B cell (primary cell): ENCODE results near the gene PMVK. TPM values are rescaled to one million over a fixed set of nuclear protein-coding genes. Genes with fewer than 3 reads are reported as not detected.
A peak's percentile ranks its signal among the peaks of the same experiment; 100 is the strongest.

Experiments used
- ATAC-seq: fragments of 200-7000 bp; cut with Tn5 transposase; one replicate; pipeline ENCODE4 v1.10.0; 2021; ENCODE audit warnings: low read depth, mild to moderate bottlenecking, moderate number of reproducible peaks, moderate library complexity
- CTCF ChIA-PET: fragments of 350-600 bp; sonication (Branson Sonifier 250); formaldehyde crosslinking; loops from one replicate; lab custom pipeline; 2021; ENCODE audit warnings: antibody characterized with exemption, inconsistent platforms; lab: Charles Lee
- POLR2A ChIA-PET: fragments of 350-600 bp; sonication (Branson Sonifier 250); formaldehyde crosslinking; loops from one replicate; lab custom pipeline; 2021; ENCODE audit warnings: antibody characterized with exemption; lab: Charles Lee
- DNase-seq: peaks from one replicate; pipeline ENCODE4 v3.0.0; 2013
- H2AFZ ChIP-seq: 2 replicates; pipeline ENCODE4 v1.6.1; 2012; ENCODE audit warnings: mild to moderate bottlenecking, low read depth, low read length; ENCODE audit not compliant: insufficient read depth, poor library complexity, severe bottlenecking
- H3K27ac ChIP-seq, 2 donors: 1 replicate in 1 of 2; 2 replicates in 1 of 2; pipeline ENCODE4 v1.5.1; 2012 to 2013; ENCODE audit warnings: low read length in 2 of 2, mild to moderate bottlenecking in 2 of 2, moderate library complexity in 1 of 2
- H3K27me3 ChIP-seq, 4 experiments: fragments of 200-600 bp in 1 of 4; sonication (generic) in 1 of 4; replicated peaks in 1 of 4; 1 replicate in 2 of 4; 2 replicates in 2 of 4; pipeline versions ENCODE4 v1.6.1 to v1.7.0; 2013 to 2016; ENCODE audit warnings: low read length in 3 of 4, mild to moderate bottlenecking in 2 of 4, mixed read lengths in 1 of 4, moderate library complexity in 1 of 4; ENCODE audit not compliant: insufficient read depth in 4 of 4, control insufficient read depth in 3 of 4; ENCODE audit errors: control extremely low read depth in 1 of 4
- H3K36me3 ChIP-seq, 2 experiments: replicated peaks in 1 of 2; 1 replicate in 1 of 2; 2 replicates in 1 of 2; pipeline versions ENCODE4 v1.6.1 to v1.7.1; 2013; ENCODE audit warnings: low read length in 1 of 2; ENCODE audit not compliant: insufficient read depth in 2 of 2, control insufficient read depth in 1 of 2; ENCODE audit errors: control extremely low read depth in 1 of 2, extremely low read depth in 1 of 2
- H3K4me1 ChIP-seq, 2 donors: fragments of 200-600 bp in 1 of 2; sonication (generic) in 1 of 2; 1 replicate in 1 of 2; 2 replicates in 1 of 2; pipeline versions ENCODE4 v1.5.1 to v1.6.1; 2013 to 2017; ENCODE audit warnings: low read length in 2 of 2; ENCODE audit not compliant: control insufficient read depth in 2 of 2, insufficient read depth in 2 of 2
- H3K4me2 ChIP-seq: replicated peaks from 2 replicates; pipeline ENCODE3; 2012; ENCODE audit warnings: mild to moderate bottlenecking, low read depth, low read length; ENCODE audit not compliant: poor library complexity, severe bottlenecking
- H3K4me3 ChIP-seq, 5 experiments: fragments of 200-600 bp in 1 of 5; sonication (generic) in 1 of 5; 1 replicate in 3 of 5; 2 replicates in 2 of 5; pipeline versions ENCODE4 v1.5.1 to v1.7.0; 2011 to 2016; ENCODE audit warnings: low read length in 4 of 5, mild to moderate bottlenecking in 4 of 5, low read depth in 2 of 5, control low read depth in 1 of 5, moderate library complexity in 1 of 5; ENCODE audit not compliant: insufficient read depth in 1 of 5; ENCODE audit errors: control extremely low read depth in 1 of 5, extremely low read depth in 1 of 5
- H3K79me2 ChIP-seq: fragments of 200-600 bp; sonication (generic); one replicate; pipeline ENCODE4 v1.6.0; 2016; ENCODE audit warnings: low read length; ENCODE audit not compliant: control insufficient read depth, insufficient read depth
- H3K9ac ChIP-seq: fragments of 200-600 bp; sonication (generic); 2 replicates; pipeline ENCODE4 v1.6.1; 2017; ENCODE audit warnings: mild to moderate bottlenecking, low read length, moderate library complexity
- H3K9me3 ChIP-seq, 3 donors: one replicate each; pipeline versions ENCODE4 v1.6.1 to v1.7.1; 2013; ENCODE audit warnings: low read length in 2 of 3; ENCODE audit not compliant: control insufficient read depth in 2 of 3, insufficient read depth in 1 of 3; ENCODE audit errors: control extremely low read depth in 1 of 3
- H4K20me1 ChIP-seq: 2 replicates; pipeline ENCODE4 v1.6.0; 2012; ENCODE audit warnings: mild to moderate bottlenecking, low read length; ENCODE audit not compliant: insufficient read depth, control insufficient read depth, poor library complexity, severe bottlenecking
- H3K27ac Mint-ChIP-seq: one replicate; pipeline ENCODE4 v1.8.0; 2021; ENCODE audit warnings: mixed read lengths
- H3K27me3 Mint-ChIP-seq: one replicate; pipeline ENCODE4 v1.8.0; 2021; ENCODE audit warnings: mixed read lengths
- H3K4me1 Mint-ChIP-seq: one replicate; pipeline ENCODE4 v1.8.0; 2021; ENCODE audit warnings: mixed read lengths
- H3K4me3 Mint-ChIP-seq: one replicate; pipeline ENCODE4 v1.8.0; 2021; ENCODE audit warnings: mixed read lengths
- H3K9me3 Mint-ChIP-seq: one replicate; pipeline ENCODE4 v1.8.0; 2022; ENCODE audit warnings: mixed read lengths; ENCODE audit not compliant: insufficient read depth
- EZH2 ChIP-seq: IDR thresholded peaks from 2 replicates; pipeline ENCODE4 v1.6.1; 2012; ENCODE audit warnings: borderline replicate concordance, low read depth, mild to moderate bottlenecking, moderate library complexity, low read length; ENCODE audit not compliant: insufficient read depth, poor library complexity, severe bottlenecking
- WGBS: methylation state at CpG from one replicate; pipeline ENCODE4 v1.1.5; 2013; ENCODE audit warnings: missing lambda C conversion rate; ENCODE audit not compliant: insufficient coverage; 5-methylcytosine and 5-hydroxymethylcytosine counted together
- intact Hi-C: fragments of 100-400 bp; cut with micrococcal nuclease; formaldehyde crosslinking; loops from one replicate; pipeline ENCODE4 v1.10.0; 2022
- polyA minus RNA-seq: library from RNA; depleted of rRNA, polyadenylated mRNA; stranded (reverse); fragments of >200 nt; gene quantifications from 2 replicates; pipeline ENCODE4 v1.2.3, GENCODE V29; 2012
- polyA plus RNA-seq: library from polyadenylated mRNA; depleted of rRNA; stranded (reverse); fragments of >200 nt; gene quantifications from 2 replicates; pipeline ENCODE4 v1.2.3, GENCODE V29; 2012
- total RNA-seq, 2 donors: library from RNA; stranded (reverse); fragments of 120-200 nt in 1 of 2; gene quantifications; 1 replicate in 1 of 2; 2 replicates in 1 of 2; pipeline versions ENCODE4 v1.2.3 to v1.2.4, GENCODE V29; 2013 to 2022
- TF ChIP-seq, protein P1 (sequence below): fragments of 200-600 bp; IDR thresholded peaks from one replicate; pipeline ENCODE4 v1.8.0; 2022; ENCODE audit warnings: antibody characterized with exemption, mild to moderate bottlenecking

Gene PMVK
- total RNA-seq (15.0 TPM in 2 replicates), polyA plus RNA-seq (11.9 and 15.4 TPM in 2 replicates), polyA minus RNA-seq (14.4 and 16.1 TPM in 2 replicates)
- 8.6 TPM for total RNA-seq (2013)

DNA sequence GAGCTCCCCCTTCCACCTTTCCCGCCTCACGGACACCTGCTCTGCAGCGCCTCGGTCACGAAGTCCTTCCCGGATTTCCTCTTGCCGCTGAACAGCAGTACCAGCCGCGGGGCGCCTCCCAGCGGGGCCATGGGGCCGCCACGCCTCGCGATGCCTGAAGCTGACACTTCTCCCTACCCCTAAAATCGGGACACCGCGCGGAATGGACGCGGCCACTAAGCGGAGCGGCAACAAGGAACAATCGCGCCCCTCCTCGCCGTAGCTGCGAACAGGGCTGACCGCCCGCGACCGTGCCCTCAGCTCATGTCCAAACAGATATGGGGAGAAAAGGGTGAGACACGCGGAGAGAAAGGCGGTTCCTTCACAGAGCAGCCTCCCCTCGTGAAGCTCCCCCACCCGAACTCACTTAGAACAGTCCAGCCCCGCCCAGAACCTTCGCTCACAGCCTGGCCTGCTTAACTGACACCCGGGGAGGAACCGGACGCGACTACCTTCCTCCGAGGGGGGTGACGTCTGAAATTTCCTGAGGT is at the start of gene PMVK:
Gene PMVK (minus strand): TSS at position 165 of the 530 bp plus-strand sequence. CDS start 34 bp downstream, at position 131.
- H3K9me3 ChIP-seq, result no peaks in the 10 kb centered on the region
- H3K27me3 ChIP-seq, result no peaks in the 10 kb centered on the region
- H3K4me2 ChIP-seq, result peak within 1 kb of the TSS; percentile 80
- ATAC-seq (peak; percentile 89), DNase-seq (peak; percentile 99)
- H3K4me3 Mint-ChIP-seq, result peak within 1 kb of the TSS; percentile 97
- no peak for TF ChIP-seq EZH2
- TF ChIP-seq, protein P1, sequence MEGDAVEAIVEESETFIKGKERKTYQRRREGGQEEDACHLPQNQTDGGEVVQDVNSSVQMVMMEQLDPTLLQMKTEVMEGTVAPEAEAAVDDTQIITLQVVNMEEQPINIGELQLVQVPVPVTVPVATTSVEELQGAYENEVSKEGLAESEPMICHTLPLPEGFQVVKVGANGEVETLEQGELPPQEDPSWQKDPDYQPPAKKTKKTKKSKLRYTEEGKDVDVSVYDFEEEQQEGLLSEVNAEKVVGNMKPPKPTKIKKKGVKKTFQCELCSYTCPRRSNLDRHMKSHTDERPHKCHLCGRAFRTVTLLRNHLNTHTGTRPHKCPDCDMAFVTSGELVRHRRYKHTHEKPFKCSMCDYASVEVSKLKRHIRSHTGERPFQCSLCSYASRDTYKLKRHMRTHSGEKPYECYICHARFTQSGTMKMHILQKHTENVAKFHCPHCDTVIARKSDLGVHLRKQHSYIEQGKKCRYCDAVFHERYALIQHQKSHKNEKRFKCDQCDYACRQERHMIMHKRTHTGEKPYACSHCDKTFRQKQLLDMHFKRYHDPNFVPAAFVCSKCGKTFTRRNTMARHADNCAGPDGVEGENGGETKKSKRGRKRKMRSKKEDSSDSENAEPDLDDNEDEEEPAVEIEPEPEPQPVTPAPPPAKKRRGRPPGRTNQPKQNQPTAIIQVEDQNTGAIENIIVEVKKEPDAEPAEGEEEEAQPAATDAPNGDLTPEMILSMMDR, result peak; percentile 40
- no peaks in the 10 kb centered on the region for H3K27me3 Mint-ChIP-seq
- peaks cover 40% of the 10 kb centered on the region for H3K79me2 ChIP-seq
- intact Hi-C loops, result loop anchor here (1.0 to 5.0 kb wide), 12 partner anchors 19 to 921 kb away; partner anchors contain the start of genes ADAR, ATP8B2, CKS1B and EFNA4
- ChIA-PET CTCF (interaction anchor here (0.6 to 2.9 kb wide), 27 partner anchors 9 to 608 kb away, joined by 3 to 30 read pairs (median 6); partner anchors contain the start of genes ADAM15, PBXIP1 and PYGO2), POLR2A (interaction anchor here (0.6 to 1.5 kb wide), 16 partner anchors 11 to 1022 kb away, joined by 3 to 14 read pairs (median 4); partner anchors contain the start of genes FLAD1, PBXIP1, PYGO2 and UBAP2L)
- peaks cover 32 to 50% of the 10 kb centered on the region in 2 donors for H3K4me1 ChIP-seq
- H3K4me1 Mint-ChIP-seq, result peaks cover 51% of the 10 kb centered on the region
- peak within 1 kb of the TSS; percentile 93 for H3K9ac ChIP-seq
- WGBS, result 0% methylated on average over 38 of the region's 45 CpGs
- H2AFZ ChIP-seq, result peak within 1 kb of the TSS; percentile 98
- H3K27ac ChIP-seq, result peak within 1 kb of the TSS; percentile 98
- no peaks in the 10 kb centered on the region for H3K9me3 Mint-ChIP-seq
- no peaks in the 10 kb centered on the region for H4K20me1 ChIP-seq
- H3K36me3 ChIP-seq, result peaks cover 0 to 4% of the 10 kb centered on the region in 2 experiments
- H3K4me3 ChIP-seq, result peak within 1 kb of the TSS; percentile 76 to 90 (median 80)
- H3K27ac Mint-ChIP-seq, result peak within 1 kb of the TSS; percentile 100
